Transverse colon (tissue), 4 donors: Measurements from ENCODE around the gene CD151. TPM values are rescaled to one million over a fixed set of nuclear protein-coding genes. Genes with fewer than 3 reads are reported as not detected.

Source experiments
- DNase-seq: peaks from one replicate; pipeline ENCODE4 v3.0.0-alpha.2; 2019
- H3K27ac ChIP-seq, 4 donors: fragments of 200-600 bp; sonication (generic); 2 replicates each; pipeline ENCODE4 v1.5.1; 2016 to 2018; ENCODE audit warnings: inconsistent platforms in 4 of 4
- H3K27me3 ChIP-seq: fragments of 200-600 bp; sonication (generic); 2 replicates; pipeline ENCODE4 v1.5.1; 2017; ENCODE audit warnings: inconsistent platforms
- H3K36me3 ChIP-seq, 4 donors: fragments of 200-600 bp; sonication (generic); 2 replicates each; pipeline ENCODE4 v1.5.1; 2017 to 2019; ENCODE audit warnings: inconsistent platforms in 4 of 4
- H3K4me1 ChIP-seq, 4 donors: fragments of 200-600 bp; sonication (generic); 2 replicates each; pipeline ENCODE4 v1.5.1; 2017 to 2020; ENCODE audit warnings: inconsistent platforms in 4 of 4
- H3K4me3 ChIP-seq, 4 donors: fragments of 200-600 bp; sonication (generic); 1 replicate in 1 of 4; 2 replicates in 3 of 4; pipeline versions ENCODE4 v1.5.1 to v1.6.1; 2017 to 2019; ENCODE audit warnings: inconsistent platforms in 4 of 4
- H3K9me3 ChIP-seq, 2 donors: fragments of 200-600 bp; sonication (generic); 2 replicates each; pipeline ENCODE4 v1.5.1; 2017 to 2019; ENCODE audit warnings: inconsistent platforms in 2 of 2
- EP300 ChIP-seq: sonication (generic); formaldehyde crosslinking; IDR thresholded peaks from one replicate; pipeline ENCODE4 v1.6.1; 2017; ENCODE audit warnings: antibody characterized with exemption, low read depth
- POLR2A ChIP-seq: fragments of 450-650 bp; IDR thresholded peaks from one replicate; pipeline ENCODE4 v1.6.1; 2016; ENCODE audit warnings: antibody characterized with exemption, mild to moderate bottlenecking, moderate library complexity
- POLR2AphosphoS5 ChIP-seq, 3 donors: sonication (generic); formaldehyde crosslinking; IDR thresholded peaks; one replicate each; pipeline ENCODE4 v1.6.1; 2016; ENCODE audit warnings: antibody characterized with exemption in 3 of 3
- WGBS, 2 donors: methylation state at CpG; one replicate each; pipeline ENCODE4 v1.1.5; 2018; ENCODE audit warnings: low coverage in 1 of 2; 5-methylcytosine and 5-hydroxymethylcytosine counted together
- in situ Hi-C, 4 donors: fragments of 200-750 bp; cut with MboI; loops; one replicate each; pipeline versions ENCODE4 v1.15.0 to v1.15.1; 2017; ENCODE audit warnings: low sequenced_read_pairs in 3 of 4, low pct_ligation_motif_present in 1 of 4, low pct_unique_long_range_greater_than_20kb in 1 of 4
- intact Hi-C: fragments of 100-400 bp; cut with DNase I; formaldehyde crosslinking; loops from one replicate; pipeline ENCODE4 v1.15.1; 2023; ENCODE audit warnings: low total_unique reads
- total RNA-seq, 4 donors: library from RNA; depleted of rRNA; stranded (reverse); fragments of >200 nt; gene quantifications; one replicate each; pipeline ENCODE4 v1.1.0, GENCODE V29; 2016
- TF ChIP-seq, protein P1 (sequence below), 5 experiments: fragments of 200-600 bp in 3 of 5; fragments of 450-650 bp in 2 of 5; sonication (generic) in 3 of 5; IDR thresholded peaks; 1 replicate in 2 of 5; 2 replicates in 3 of 5; pipeline ENCODE4 v1.5.1; 2016 to 2017; ENCODE audit warnings: antibody characterized with exemption in 5 of 5, inconsistent platforms in 3 of 5, mild to moderate bottlenecking in 2 of 5, moderate library complexity in 1 of 5

The CD151 gene
- total RNA-seq, 4 donors from 2014 or later: 252 to 650 (median 429) TPM

DNA sequence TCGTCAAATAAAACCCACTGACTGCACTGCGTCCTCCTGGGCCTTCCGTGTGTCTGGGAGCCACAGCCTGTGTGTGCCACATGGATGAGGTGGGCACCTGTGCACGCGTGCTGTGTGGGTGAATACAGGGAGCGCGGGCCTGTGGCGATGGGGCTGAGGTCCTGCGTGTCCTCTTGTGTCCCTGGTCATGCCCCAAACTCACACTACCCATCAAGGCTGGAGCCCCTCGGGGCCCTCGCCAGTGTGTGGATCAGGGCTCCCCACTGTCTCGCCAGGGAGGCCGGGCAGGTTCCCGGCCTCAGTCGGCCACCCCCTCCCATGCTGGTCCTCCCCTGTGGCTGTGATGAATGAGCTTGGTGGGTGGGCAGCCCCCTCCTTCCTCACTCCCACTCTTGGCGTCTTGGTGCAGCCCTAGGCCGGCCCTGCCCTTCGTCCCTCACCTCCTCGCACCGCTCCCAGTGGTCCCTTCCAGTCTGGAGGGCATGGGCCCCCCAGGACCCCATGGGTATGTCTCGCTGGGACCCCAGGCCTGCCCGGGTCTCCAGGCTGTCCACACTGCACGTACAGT lies 707 bp upstream of the CD151 start:
- intact Hi-C loops: no loop called here
- H3K36me3 ChIP-seq: peaks cover 0 to under 1% (median 0%) of the 10 kb centered on the region in 4 donors
- WGBS, 2 donors: 70% methylated on average over 23 of the region's 23 CpGs; no CpG with 5 or more reads in 1 of the 2 donors
- H3K27ac ChIP-seq: peak overlapping the region; percentile 88 to 95 (median 92)
- no peaks in the 10 kb centered on the region for H3K9me3 ChIP-seq
- no peak for DNase-seq
- peak overlapping the region; percentile 10 to 86 (median 60) for H3K4me3 ChIP-seq
- H3K27me3 ChIP-seq: peaks cover 50% of the 10 kb centered on the region
- TF ChIP-seq POLR2A (no peak), EP300 (no peak), POLR2AphosphoS5 (IDR thresholded peaks at IDR 0.05) (no peak)
- TF ChIP-seq, protein P1, sequence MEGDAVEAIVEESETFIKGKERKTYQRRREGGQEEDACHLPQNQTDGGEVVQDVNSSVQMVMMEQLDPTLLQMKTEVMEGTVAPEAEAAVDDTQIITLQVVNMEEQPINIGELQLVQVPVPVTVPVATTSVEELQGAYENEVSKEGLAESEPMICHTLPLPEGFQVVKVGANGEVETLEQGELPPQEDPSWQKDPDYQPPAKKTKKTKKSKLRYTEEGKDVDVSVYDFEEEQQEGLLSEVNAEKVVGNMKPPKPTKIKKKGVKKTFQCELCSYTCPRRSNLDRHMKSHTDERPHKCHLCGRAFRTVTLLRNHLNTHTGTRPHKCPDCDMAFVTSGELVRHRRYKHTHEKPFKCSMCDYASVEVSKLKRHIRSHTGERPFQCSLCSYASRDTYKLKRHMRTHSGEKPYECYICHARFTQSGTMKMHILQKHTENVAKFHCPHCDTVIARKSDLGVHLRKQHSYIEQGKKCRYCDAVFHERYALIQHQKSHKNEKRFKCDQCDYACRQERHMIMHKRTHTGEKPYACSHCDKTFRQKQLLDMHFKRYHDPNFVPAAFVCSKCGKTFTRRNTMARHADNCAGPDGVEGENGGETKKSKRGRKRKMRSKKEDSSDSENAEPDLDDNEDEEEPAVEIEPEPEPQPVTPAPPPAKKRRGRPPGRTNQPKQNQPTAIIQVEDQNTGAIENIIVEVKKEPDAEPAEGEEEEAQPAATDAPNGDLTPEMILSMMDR (IDR thresholded peaks at IDR 0.05): no peak
- in situ Hi-C loops: no loop called here
- H3K4me1 ChIP-seq: peaks cover 40 to 83% (median 68%) of the 10 kb centered on the region in 4 donors

DNA sequence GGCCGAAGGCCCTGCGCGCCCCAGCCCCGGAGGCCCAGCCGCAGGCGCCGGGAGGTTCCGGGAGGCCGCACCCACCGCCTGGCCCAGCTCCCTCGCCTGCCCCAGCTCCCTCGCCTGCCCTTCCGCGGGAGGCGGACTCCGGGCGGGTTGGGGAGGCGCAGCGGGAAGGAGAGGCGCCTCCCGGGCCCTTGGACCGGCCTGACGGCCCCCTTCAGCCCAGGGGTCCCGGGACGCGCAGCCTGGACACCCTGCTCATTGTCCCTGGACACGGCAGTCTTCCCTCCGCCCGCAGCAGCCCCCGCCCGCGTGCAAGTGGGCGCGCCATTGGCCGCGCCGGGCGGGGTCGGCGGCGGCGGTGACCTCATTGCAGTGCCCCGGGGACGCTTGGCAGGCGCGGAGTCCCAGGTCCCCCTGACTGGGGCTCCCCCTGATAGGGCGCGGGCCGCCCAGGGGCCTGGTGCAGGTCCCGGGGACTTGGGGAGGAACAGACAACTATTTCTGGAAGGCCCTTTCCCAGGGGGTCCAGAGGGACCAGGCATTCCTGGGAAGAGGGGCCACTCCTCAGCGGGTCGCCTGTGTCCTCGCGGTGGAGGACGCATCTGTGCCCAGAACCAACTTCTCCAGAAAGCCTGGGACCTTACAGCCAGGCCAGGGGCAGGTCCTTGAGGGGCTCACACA lies 501 bp downstream of the CD151 start:
- DNase-seq: peak; percentile 73

DNA sequence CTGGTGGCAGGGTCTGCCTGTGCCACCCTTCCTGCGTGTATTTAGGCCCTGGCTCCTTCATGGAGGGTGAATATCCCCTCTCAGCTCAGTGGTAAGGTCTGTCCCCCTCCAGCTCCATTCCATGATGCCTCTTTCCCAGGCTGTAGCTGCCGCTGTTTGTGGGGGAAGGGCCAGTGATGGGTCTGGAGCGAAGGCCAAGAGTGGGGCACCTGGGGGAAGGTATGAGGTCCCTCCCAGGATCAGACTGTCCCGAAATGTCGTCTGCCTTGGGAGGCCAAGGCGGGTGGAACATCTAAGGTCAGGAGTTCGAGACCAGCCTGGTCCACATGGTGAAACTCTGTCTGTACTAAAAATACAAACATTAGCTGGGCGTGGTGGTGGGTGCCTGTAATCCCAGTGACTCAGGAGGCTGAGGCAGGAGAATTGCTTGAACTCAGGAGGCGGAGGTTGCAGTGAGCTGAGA lies 1.1 kb downstream of the CD151 start:
- H3K36me3 ChIP-seq: peaks cover 0 to 7% (median 3%) of the 10 kb centered on the region in 4 donors
- DNase-seq: peak; percentile 56
- intact Hi-C loops: no loop called here
- WGBS, 2 donors: 29 to 38% methylated on average over 2 to 9 of the region's 9 CpGs
- H3K27me3 ChIP-seq: peaks cover 32% of the 10 kb centered on the region
- H3K4me1 ChIP-seq: peaks cover 40 to 83% (median 68%) of the 10 kb centered on the region in 4 donors
- in situ Hi-C loops: no loop called here
- TF ChIP-seq, protein P1 (IDR thresholded peaks at IDR 0.05): no peak
- no peak for TF ChIP-seq POLR2AphosphoS5 (IDR thresholded peaks at IDR 0.05)
- no peak for TF ChIP-seq EP300
- TF ChIP-seq POLR2A: no peak
- no peaks in the 10 kb centered on the region for H3K9me3 ChIP-seq
- peak overlapping the region; percentile 88 to 95 (median 92) for H3K27ac ChIP-seq
- H3K4me3 ChIP-seq: peak overlapping the region; percentile 54 to 86 (median 62)

More for the DNA sequence above, 501 bp downstream of the CD151 start:
- WGBS, 2 donors: 1% methylated on average over 28 of the region's 55 CpGs; no CpG with 5 or more reads in 1 of the 2 donors
- Histone ChIP-seq H3K4me1 (peaks cover 40 to 83% (median 68%) of the 10 kb centered on the region in 4 donors), H3K36me3 (peaks cover 0 to 7% (median 3%) of the 10 kb centered on the region in 4 donors), H3K27me3 (peaks cover 38% of the 10 kb centered on the region), H3K4me3 (peak overlapping the region; percentile 54 to 86 (median 62)), H3K27ac (peak overlapping the region; percentile 88 to 95 (median 92)), H3K9me3 (no peaks in the 10 kb centered on the region)
- TF ChIP-seq POLR2A (peak; percentile 79), POLR2AphosphoS5 (IDR thresholded peaks at IDR 0.05) (peak; percentile 15 to 75 (median 60)), EP300 (no peak)
- TF ChIP-seq, protein P1 (IDR thresholded peaks at IDR 0.05): no peak
- intact Hi-C loops: no loop called here
- in situ Hi-C loops: no loop called here
